ENCODE data around the gene ESYT3.

DNA sequence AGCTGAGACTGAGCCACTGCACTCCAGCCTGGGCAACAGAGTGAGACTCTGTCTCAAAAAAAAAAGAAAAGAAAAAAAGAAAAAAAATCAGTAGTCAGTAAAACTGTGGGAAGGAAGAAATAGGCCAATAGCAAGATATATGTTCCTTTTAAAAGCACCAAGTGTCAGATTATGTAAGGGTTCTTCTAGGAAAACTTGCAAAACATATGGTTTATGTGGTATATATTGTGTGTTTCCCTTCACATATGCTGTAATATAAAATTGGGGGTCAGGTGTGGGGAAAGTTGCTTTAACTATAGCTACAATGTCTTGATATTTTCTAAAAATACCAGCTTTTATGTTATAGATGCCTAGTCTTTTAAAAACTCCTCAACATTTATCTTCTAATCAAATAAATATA is 64.6 kb downstream of the ESYT3 start:
- TF ChIP-seq, protein P1, sequence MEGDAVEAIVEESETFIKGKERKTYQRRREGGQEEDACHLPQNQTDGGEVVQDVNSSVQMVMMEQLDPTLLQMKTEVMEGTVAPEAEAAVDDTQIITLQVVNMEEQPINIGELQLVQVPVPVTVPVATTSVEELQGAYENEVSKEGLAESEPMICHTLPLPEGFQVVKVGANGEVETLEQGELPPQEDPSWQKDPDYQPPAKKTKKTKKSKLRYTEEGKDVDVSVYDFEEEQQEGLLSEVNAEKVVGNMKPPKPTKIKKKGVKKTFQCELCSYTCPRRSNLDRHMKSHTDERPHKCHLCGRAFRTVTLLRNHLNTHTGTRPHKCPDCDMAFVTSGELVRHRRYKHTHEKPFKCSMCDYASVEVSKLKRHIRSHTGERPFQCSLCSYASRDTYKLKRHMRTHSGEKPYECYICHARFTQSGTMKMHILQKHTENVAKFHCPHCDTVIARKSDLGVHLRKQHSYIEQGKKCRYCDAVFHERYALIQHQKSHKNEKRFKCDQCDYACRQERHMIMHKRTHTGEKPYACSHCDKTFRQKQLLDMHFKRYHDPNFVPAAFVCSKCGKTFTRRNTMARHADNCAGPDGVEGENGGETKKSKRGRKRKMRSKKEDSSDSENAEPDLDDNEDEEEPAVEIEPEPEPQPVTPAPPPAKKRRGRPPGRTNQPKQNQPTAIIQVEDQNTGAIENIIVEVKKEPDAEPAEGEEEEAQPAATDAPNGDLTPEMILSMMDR (IDR thresholded peaks at IDR 0.05), result no peak
- TF ChIP-seq POLR2AphosphoS5 (IDR thresholded peaks at IDR 0.05; ENCODE audit: low read depth, low read length) (no peak), TCF7L2 (IDR thresholded peaks at IDR 0.05; ENCODE audit: low read depth, low read length) (no peak)
- TF ChIP-seq, protein P2, sequence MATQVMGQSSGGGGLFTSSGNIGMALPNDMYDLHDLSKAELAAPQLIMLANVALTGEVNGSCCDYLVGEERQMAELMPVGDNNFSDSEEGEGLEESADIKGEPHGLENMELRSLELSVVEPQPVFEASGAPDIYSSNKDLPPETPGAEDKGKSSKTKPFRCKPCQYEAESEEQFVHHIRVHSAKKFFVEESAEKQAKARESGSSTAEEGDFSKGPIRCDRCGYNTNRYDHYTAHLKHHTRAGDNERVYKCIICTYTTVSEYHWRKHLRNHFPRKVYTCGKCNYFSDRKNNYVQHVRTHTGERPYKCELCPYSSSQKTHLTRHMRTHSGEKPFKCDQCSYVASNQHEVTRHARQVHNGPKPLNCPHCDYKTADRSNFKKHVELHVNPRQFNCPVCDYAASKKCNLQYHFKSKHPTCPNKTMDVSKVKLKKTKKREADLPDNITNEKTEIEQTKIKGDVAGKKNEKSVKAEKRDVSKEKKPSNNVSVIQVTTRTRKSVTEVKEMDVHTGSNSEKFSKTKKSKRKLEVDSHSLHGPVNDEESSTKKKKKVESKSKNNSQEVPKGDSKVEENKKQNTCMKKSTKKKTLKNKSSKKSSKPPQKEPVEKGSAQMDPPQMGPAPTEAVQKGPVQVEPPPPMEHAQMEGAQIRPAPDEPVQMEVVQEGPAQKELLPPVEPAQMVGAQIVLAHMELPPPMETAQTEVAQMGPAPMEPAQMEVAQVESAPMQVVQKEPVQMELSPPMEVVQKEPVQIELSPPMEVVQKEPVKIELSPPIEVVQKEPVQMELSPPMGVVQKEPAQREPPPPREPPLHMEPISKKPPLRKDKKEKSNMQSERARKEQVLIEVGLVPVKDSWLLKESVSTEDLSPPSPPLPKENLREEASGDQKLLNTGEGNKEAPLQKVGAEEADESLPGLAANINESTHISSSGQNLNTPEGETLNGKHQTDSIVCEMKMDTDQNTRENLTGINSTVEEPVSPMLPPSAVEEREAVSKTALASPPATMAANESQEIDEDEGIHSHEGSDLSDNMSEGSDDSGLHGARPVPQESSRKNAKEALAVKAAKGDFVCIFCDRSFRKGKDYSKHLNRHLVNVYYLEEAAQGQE (IDR thresholded peaks at IDR 0.05; ENCODE audit: insufficient read depth in 1 of 2, low read depth in 2 of 2, low read length in 1 of 2), result no peak

Data from Panc1 (cell line).